Keratinocyte (primary cell): ENCODE data around the gene TBC1D14. TPM values are rescaled to one million over a fixed set of nuclear protein-coding genes. Genes with fewer than 3 reads are reported as not detected.

Source experiments
- DNase-seq: peaks from one replicate; pipeline ENCODE4 v3.0.0-alpha.2; 2011; ENCODE audit warnings: low read depth, missing footprints, low spot score
- FAIRE-seq: peaks from 2 replicates; lab custom pipeline; 2011; peaks lifted over from hg19 to GRCh38; lab: Jason Lieb, UNC
- H2AFZ ChIP-seq: 2 replicates; pipeline ENCODE4 v1.6.0; 2012; ENCODE audit warnings: low read length, control low read depth, inconsistent platforms; ENCODE audit not compliant: control insufficient read depth
- H3K27ac ChIP-seq: 2 replicates; pipeline ENCODE4 v1.5.1; 2011; ENCODE audit warnings: low read length; ENCODE audit not compliant: control insufficient read depth, insufficient read depth
- H3K27me3 ChIP-seq: 3 replicates; pipeline ENCODE4 v1.6.0; 2011; ENCODE audit warnings: low read length; ENCODE audit not compliant: control insufficient read depth, insufficient read depth; ENCODE audit errors: extremely low read depth
- H3K36me3 ChIP-seq, 2 experiments: 2 replicates in 1 of 2; 3 replicates in 1 of 2; pipeline ENCODE4 v1.5.1; 2011; ENCODE audit warnings: low read length in 2 of 2, mild to moderate bottlenecking in 1 of 2; ENCODE audit not compliant: control insufficient read depth in 2 of 2, insufficient read depth in 2 of 2; ENCODE audit errors: extremely low read depth in 1 of 2
- H3K4me1 ChIP-seq: 3 replicates; pipeline ENCODE4 v1.5.1; 2011; ENCODE audit warnings: low read length; ENCODE audit not compliant: control insufficient read depth, insufficient read depth; ENCODE audit errors: extremely low read depth
- H3K4me2 ChIP-seq: 3 replicates; pipeline ENCODE4 v1.6.0; 2011; ENCODE audit warnings: low read depth, low read length; ENCODE audit not compliant: control insufficient read depth, insufficient read depth; ENCODE audit errors: extremely low read depth
- H3K4me3 ChIP-seq, 3 experiments: fragments of 200-600 bp in 1 of 3; sonication (generic) in 1 of 3; 2 replicates in 2 of 3; 3 replicates in 1 of 3; pipeline ENCODE4 v1.5.1; 2011 to 2016; ENCODE audit warnings: low read length in 3 of 3, mild to moderate bottlenecking in 3 of 3, control low read depth in 2 of 3, inconsistent platforms in 1 of 3, low read depth in 1 of 3, mixed read lengths in 1 of 3, mixed run types in 1 of 3, moderate library complexity in 1 of 3; ENCODE audit not compliant: control insufficient read depth in 2 of 3, insufficient read depth in 2 of 3; ENCODE audit errors: extremely low read depth in 1 of 3
- H3K79me2 ChIP-seq: 2 replicates; pipeline ENCODE4 v1.6.0; 2012; ENCODE audit warnings: low read length; ENCODE audit not compliant: control insufficient read depth, insufficient read depth
- H3K9ac ChIP-seq: 3 replicates; pipeline ENCODE4 v1.6.0; 2011; ENCODE audit warnings: low read length; ENCODE audit not compliant: control insufficient read depth, insufficient read depth; ENCODE audit errors: extremely low read depth
- H3K9me1 ChIP-seq: 3 replicates; pipeline ENCODE4 v1.6.0; 2011; ENCODE audit warnings: low read length; ENCODE audit not compliant: control insufficient read depth, insufficient read depth; ENCODE audit errors: extremely low read depth
- H3K9me3 ChIP-seq: 2 replicates; pipeline ENCODE4 v1.5.1; 2012; ENCODE audit warnings: low read depth, low read length; ENCODE audit not compliant: control insufficient read depth
- H4K20me1 ChIP-seq: 3 replicates; pipeline ENCODE4 v1.6.0; 2011; ENCODE audit warnings: low read length; ENCODE audit not compliant: control insufficient read depth, insufficient read depth; ENCODE audit errors: extremely low read depth
- EZH2 ChIP-seq: IDR thresholded peaks from one replicate; pipeline ENCODE4 v1.6.1; 2012; ENCODE audit warnings: inconsistent platforms, mild to moderate bottlenecking, low read length, moderate library complexity
- dilution Hi-C: fragments of 300-500 bp; cut with MboI; formaldehyde crosslinking; loops from one replicate; pipeline ENCODE4 v1.7.0; 2020; ENCODE audit warnings: low sequenced_read_pairs; ENCODE audit not compliant: extremely low pct_ligation_motif_present
- polyA plus RNA-seq, 5 experiments: library from polyadenylated mRNA; depleted of rRNA in 3 of 5; stranded (reverse) in 3 of 5; stranded (forward) in 1 of 5; unstranded in 1 of 5; fragments of >200 nt; gene quantifications; 1 replicate in 1 of 5; 2 replicates in 3 of 5; 3 replicates in 1 of 5; pipeline versions ENCODE4 v1.2.1 to v1.2.3, GENCODE V29; 2011 to 2012; ENCODE audit warnings: missing spikeins in 2 of 5, low read depth in 1 of 5, low replicate concordance in 1 of 5
- TF ChIP-seq, protein P1 (sequence below), 3 experiments: IDR thresholded peaks in 1 of 3; conservative IDR thresholded peaks in 1 of 3; optimal IDR thresholded peaks in 1 of 3; 2 replicates in 2 of 3; 3 replicates in 1 of 3; pipeline versions ENCODE3 to v1.5.1; 2011; ENCODE audit warnings: low read length in 3 of 3, mild to moderate bottlenecking in 3 of 3, moderate library complexity in 2 of 3, control low read depth in 1 of 3, inconsistent platforms in 1 of 3; ENCODE audit not compliant: insufficient read depth in 2 of 3; ENCODE audit errors: extremely low read depth in 1 of 3

Gene TBC1D14
- polyA plus RNA-seq, 1 donor (not counting 4 experiments of a cell fraction or from before 2014, with no cell fraction given) = 55.1 TPM

DNA sequence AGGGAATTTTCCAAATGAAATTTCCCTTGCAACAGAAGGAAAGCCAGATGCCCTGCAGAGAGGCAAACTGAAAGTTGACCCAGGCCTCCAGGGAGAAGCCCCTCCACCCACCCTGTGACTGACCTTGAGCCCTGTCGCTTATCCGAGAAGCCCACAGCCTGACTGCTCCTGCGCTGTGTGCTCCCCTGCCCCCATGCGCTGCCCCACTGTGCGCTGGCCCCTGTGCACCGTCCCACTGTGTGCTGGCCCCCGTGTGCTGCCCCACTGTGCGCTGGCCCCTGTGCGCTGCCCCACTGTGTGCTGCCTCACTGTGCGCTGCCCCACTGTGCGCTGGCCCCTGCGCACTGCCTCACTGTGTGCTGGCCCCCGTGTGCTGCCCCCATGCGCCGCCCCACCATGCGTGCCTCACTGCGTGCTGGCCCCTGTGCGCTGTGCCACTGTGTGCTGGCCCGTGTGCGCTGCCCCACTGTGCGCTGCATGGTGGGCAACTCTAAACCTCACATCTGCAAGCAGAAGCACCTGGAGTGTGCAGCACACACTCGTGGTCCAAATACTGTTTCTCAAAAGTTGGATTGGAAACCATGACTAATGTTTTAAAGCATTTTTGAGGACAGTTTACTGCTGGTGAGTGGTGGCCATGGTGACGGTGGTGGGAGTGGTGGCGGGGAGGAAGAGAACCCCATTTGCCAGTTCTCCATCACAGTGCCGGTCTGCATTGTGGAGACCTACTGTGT lies 166.5 kb downstream of the TBC1D14 start:
- H3K4me1 ChIP-seq = no peaks in the 10 kb centered on the region
- no peaks in the 10 kb centered on the region for H3K79me2 ChIP-seq
- peaks cover 2% of the 10 kb centered on the region for H3K27me3 ChIP-seq
- DNase-seq (no peak), FAIRE-seq (no peak)
- H3K36me3 ChIP-seq = no peaks in the 10 kb centered on the region
- no peak overlapping the region for H3K27ac ChIP-seq
- TF ChIP-seq, protein P1, sequence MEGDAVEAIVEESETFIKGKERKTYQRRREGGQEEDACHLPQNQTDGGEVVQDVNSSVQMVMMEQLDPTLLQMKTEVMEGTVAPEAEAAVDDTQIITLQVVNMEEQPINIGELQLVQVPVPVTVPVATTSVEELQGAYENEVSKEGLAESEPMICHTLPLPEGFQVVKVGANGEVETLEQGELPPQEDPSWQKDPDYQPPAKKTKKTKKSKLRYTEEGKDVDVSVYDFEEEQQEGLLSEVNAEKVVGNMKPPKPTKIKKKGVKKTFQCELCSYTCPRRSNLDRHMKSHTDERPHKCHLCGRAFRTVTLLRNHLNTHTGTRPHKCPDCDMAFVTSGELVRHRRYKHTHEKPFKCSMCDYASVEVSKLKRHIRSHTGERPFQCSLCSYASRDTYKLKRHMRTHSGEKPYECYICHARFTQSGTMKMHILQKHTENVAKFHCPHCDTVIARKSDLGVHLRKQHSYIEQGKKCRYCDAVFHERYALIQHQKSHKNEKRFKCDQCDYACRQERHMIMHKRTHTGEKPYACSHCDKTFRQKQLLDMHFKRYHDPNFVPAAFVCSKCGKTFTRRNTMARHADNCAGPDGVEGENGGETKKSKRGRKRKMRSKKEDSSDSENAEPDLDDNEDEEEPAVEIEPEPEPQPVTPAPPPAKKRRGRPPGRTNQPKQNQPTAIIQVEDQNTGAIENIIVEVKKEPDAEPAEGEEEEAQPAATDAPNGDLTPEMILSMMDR (optimal IDR thresholded peaks at IDR 0.05 in 1 of 3, IDR thresholded peaks at IDR 0.05 in 1 of 3, conservative IDR thresholded peaks at IDR 0.05 in 1 of 3; ENCODE audit: extremely low read depth in 1 of 3, insufficient read depth in 2 of 3, low read length in 3 of 3) = no peak
- no peak for TF ChIP-seq EZH2
- no peak overlapping the region for H3K4me2 ChIP-seq
- H2AFZ ChIP-seq = no peak overlapping the region
- no peak overlapping the region for H3K9ac ChIP-seq
- dilution Hi-C loops = no loop called here
- no peaks in the 10 kb centered on the region for H4K20me1 ChIP-seq
- no peaks in the 10 kb centered on the region for H3K9me3 ChIP-seq
- no peak overlapping the region for H3K4me3 ChIP-seq
- H3K9me1 ChIP-seq = no peaks in the 10 kb centered on the region

DNA sequence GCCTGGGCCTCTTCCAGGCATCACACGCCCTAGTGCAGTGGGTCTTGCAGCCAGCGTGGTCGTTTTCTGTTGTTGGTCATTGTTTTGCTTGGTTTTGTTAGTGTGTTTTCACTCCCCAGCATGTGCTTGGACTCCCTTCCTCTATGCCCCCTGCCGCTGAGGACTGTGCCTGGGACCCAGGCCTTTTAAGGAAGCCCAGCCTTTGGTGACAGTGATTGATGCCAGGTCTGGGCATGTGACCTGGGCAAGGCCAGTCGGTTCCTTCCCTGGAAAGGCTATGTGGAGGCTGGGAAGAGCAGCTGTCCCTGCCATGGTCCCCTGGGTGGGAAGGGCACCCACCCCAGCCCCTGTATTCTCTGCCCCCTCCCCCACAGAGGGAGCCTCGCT lies 167.1 kb downstream of the TBC1D14 start:
- no peaks in the 10 kb centered on the region for H3K9me3 ChIP-seq
- no peaks in the 10 kb centered on the region for H3K9me1 ChIP-seq
- FAIRE-seq (no peak), DNase-seq (no peak)
- no peak overlapping the region for H3K27ac ChIP-seq
- dilution Hi-C loops = no loop called here
- H4K20me1 ChIP-seq = no peaks in the 10 kb centered on the region
- no peaks in the 10 kb centered on the region for H3K79me2 ChIP-seq
- H3K4me2 ChIP-seq = no peak overlapping the region
- H2AFZ ChIP-seq = no peak overlapping the region
- no peaks in the 10 kb centered on the region for H3K4me1 ChIP-seq
- no peak overlapping the region for H3K9ac ChIP-seq
- TF ChIP-seq EZH2 = no peak
- TF ChIP-seq, protein P1 (optimal IDR thresholded peaks at IDR 0.05 in 1 of 3, IDR thresholded peaks at IDR 0.05 in 1 of 3, conservative IDR thresholded peaks at IDR 0.05 in 1 of 3; ENCODE audit: extremely low read depth in 1 of 3, insufficient read depth in 2 of 3, low read length in 3 of 3) = no peak
- H3K27me3 ChIP-seq = peaks cover 7% of the 10 kb centered on the region
- H3K36me3 ChIP-seq = no peaks in the 10 kb centered on the region
- no peak overlapping the region for H3K4me3 ChIP-seq
